AG09319 (cell line): ENCODE measurements around the gene CD244.

Source experiments
- DNase-seq: peaks from one replicate; pipeline ENCODE4 v3.0.0-alpha.2; 2010; ENCODE audit warnings: low read depth; ENCODE audit errors: extremely low read depth
- TF ChIP-seq, protein P1 (sequence below): IDR thresholded peaks from 2 replicates; pipeline ENCODE4 v1.5.1; 2011; ENCODE audit warnings: low read depth, mild to moderate bottlenecking, inconsistent platforms, low read length, moderate library complexity

Gene CD244

DNA sequence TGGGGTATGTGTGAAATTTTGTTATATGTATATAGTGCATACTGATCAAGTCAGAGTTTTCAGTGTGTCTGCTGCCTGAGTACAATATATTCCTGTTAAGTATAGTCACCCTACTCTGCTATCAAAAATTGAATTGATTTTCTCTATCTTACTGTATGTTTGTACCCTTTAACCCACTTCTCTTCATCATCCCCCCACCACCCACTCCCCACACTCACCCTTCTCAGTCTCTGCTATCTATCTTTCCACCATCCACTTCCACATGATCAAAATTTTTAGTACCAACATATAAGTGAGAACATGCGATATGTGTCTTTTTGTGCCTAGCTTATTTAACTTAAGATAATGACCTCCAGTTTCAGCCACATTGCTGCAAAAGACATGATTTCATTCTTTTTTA is 62.5 kb downstream of the CD244 start:
- TF ChIP-seq, protein P1, sequence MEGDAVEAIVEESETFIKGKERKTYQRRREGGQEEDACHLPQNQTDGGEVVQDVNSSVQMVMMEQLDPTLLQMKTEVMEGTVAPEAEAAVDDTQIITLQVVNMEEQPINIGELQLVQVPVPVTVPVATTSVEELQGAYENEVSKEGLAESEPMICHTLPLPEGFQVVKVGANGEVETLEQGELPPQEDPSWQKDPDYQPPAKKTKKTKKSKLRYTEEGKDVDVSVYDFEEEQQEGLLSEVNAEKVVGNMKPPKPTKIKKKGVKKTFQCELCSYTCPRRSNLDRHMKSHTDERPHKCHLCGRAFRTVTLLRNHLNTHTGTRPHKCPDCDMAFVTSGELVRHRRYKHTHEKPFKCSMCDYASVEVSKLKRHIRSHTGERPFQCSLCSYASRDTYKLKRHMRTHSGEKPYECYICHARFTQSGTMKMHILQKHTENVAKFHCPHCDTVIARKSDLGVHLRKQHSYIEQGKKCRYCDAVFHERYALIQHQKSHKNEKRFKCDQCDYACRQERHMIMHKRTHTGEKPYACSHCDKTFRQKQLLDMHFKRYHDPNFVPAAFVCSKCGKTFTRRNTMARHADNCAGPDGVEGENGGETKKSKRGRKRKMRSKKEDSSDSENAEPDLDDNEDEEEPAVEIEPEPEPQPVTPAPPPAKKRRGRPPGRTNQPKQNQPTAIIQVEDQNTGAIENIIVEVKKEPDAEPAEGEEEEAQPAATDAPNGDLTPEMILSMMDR: no peak
- no peak for DNase-seq

DNA sequence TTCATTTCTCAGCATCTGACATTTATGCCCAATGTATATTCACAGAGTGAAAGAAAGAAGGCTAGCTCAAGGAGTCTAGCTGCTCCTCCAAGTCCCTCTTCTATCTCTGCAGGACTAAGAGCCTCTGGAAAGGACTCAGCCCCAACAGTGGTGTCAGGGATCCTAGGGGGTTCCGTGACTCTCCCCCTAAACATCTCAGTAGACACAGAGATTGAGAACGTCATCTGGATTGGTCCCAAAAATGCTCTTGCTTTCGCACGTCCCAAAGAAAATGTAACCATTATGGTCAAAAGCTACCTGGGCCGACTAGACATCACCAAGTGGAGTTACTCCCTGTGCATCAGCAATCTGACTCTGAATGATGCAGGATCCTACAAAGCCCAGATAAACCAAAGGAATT is 63.0 kb downstream of the CD244 start:
- TF ChIP-seq, protein P1: no peak
- no peak for DNase-seq

DNA sequence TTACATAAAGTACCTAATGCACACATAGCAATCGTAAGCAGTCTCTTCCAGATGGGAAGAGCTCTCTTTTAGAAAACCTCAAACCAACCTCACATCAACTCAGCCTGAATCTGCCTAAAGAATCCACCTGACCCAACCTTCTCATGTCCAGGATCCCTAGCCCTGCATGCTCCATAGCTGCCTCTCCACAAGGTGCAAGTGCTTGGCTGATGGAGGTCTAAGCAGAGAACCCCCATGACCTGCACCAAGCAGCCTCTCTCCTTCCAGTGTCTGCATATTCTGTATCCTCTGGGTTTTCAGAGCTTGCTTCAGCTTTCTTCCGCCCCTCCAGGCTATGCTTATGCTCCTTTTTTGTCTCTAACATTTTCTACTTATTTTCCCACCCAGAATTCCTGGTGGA is 64.2 kb downstream of the CD244 start:
- no peak for DNase-seq
- TF ChIP-seq, protein P1: no peak

DNA sequence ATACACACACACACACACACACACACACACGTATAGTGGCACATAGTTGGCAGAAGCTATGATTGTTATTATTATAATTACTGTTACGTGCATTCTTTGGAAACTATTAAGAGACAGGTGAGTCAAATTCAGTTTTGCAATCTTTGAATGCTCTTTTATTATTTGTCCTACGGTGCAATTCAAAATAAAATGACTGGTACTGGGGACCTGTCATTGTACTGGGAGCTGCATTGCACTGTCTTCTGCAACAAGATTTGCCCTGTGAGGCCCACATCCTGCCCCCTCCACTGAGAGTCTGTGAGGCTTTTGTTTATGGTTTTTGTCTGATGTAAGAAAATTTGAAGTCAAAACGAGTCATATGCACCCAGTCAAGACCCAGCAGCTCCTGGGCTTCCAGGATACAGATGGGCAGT is 64.8 kb downstream of the CD244 start:
- TF ChIP-seq, protein P1: no peak
- no peak for DNase-seq

DNA sequence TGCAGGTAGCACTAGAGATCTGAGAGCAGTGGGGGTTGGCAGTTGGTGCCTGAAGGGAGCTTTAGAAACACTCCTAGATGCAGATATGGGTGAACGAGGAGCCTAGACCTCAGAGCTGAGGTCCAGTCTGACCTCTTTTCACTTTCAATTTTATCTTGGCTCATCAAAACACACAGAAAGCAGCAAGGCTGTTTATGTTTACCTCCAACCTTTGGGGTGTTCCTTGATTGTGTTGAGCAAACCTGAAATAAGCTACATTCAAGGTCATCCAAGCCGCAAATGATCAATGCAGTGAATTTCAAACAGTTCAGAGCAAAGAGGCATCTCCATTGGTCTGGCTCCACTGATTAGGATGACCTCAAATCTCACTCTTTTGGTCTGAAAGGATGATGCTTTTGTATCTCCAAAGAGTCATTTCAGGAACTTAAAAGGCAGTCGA is 65.4 kb downstream of the CD244 start:
- TF ChIP-seq, protein P1: no peak
- no peak for DNase-seq

DNA sequence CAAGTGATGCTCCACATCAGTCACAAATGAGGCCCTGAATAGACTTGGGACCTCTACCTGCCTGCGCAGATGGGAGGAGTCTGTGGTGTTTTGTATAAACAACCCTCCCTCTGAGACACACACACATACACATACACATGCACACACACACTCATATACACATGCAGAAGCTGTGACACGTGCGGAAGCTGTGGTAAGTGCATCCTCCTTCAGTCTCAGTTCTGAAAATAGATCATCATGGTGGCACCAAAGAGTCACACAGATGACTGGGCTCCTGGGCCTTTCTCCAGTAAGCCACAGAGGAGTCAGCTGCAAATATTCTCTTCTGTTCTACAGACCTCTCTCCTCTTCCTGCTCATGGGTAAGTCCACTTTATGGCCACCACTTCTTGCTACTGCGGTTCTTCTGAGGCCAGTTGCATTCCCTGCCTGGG is 66.7 kb downstream of the CD244 start, which contains the start of gene LY9:
Gene LY9 (plus strand): TSS at position 224 of the 433 bp plus-strand sequence. CDS start 14 bp downstream, at position 238.
- TF ChIP-seq, protein P1: no peak
- DNase-seq: no peak

DNA sequence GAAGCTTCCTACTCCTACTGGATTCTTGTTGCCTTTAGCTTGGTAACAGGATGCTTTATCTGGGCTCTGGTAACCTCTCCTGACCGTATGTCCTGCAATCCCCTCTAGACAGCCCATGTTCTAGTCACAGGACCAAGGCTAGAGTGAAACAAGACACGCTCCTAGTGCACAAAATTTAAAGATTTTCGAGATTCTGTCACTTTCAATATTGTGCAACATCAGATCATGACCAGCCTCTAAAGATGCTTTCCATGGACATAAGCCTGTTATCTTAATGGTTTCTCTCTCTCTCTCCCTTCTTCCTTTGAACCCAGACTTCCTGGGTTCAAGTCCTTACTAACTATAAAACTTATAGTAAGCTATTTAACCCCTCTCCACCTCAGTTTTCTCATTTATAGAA is 68.3 kb downstream of the CD244 start:
- TF ChIP-seq, protein P1: no peak
- DNase-seq: no peak
